GM21737 (cell line): ENCODE results near the gene TMEM63B.
"Not testable (repeated sequence)": the region's sequence is repeated elsewhere in the genome, so short reads cannot be mapped to it uniquely, and the experiment has no call there.

Experiments used
- ATAC-seq: cut with Tn5 transposase; IDR thresholded peaks from one replicate; pipeline ENCODE4 v1.9.1; 2021; ENCODE audit warnings: mild to moderate bottlenecking, moderate library complexity; ENCODE audit not compliant: unreplicated experiment

TMEM63B gene

GRCh38 chr6:44167567-44167966, 40.2 kb downstream of the TMEM63B start:
- no peak for ATAC-seq

GRCh38 chr6:44169154-44169553, 41.8 kb downstream of the TMEM63B start:
- ATAC-seq: no peak

- no peak for ATAC-seq
These were observed 42.7 kb downstream of the TMEM63B start for GRCh38 chr6:44169886-44170570.

GRCh38 chr6:44171899-44172546, 44.7 kb downstream of the TMEM63B start:
- ATAC-seq: no peak

GRCh38 chr6:44172731-44173500, 45.6 kb downstream of the TMEM63B start:
- ATAC-seq: peak; percentile 53

GRCh38 chr6:44176130-44176761, 48.9 kb downstream of the TMEM63B start:
- ATAC-seq: no peak

GRCh38 chr6:44176762-44177509, 49.6 kb downstream of the TMEM63B start:
- peak; percentile 63 for ATAC-seq

- no peak for ATAC-seq
These were observed 50.5 kb downstream of the TMEM63B start for GRCh38 chr6:44177691-44178423.

- no peak for ATAC-seq
These were observed 51.2 kb downstream of the TMEM63B start for GRCh38 chr6:44178424-44179071.

GRCh38 chr6:44179072-44179536, 51.8 kb downstream of the TMEM63B start:
- no peak for ATAC-seq

- no peak for ATAC-seq
These were observed 52.3 kb downstream of the TMEM63B start for GRCh38 chr6:44179648-44180047.

GRCh38 chr6:44180406-44180805, 53.1 kb downstream of the TMEM63B start:
- no peak for ATAC-seq

- no peak for ATAC-seq
These were observed 53.5 kb downstream of the TMEM63B start for GRCh38 chr6:44180886-44181285.

GRCh38 chr6:44181784-44182183, 54.4 kb downstream of the TMEM63B start:
- ATAC-seq: not testable (repeated sequence)

- no peak for ATAC-seq
These were observed 55.6 kb downstream of the TMEM63B start for GRCh38 chr6:44182911-44183390.

- no peak for ATAC-seq
These were observed 56.4 kb downstream of the TMEM63B start for GRCh38 chr6:44183783-44184182.

GRCh38 chr6:44185356-44185755, 58.0 kb downstream of the TMEM63B start:
- not testable (repeated sequence) for ATAC-seq

GRCh38 chr6:44185953-44186634, 58.7 kb downstream of the TMEM63B start:
- no peak for ATAC-seq

- ATAC-seq: no peak
These were observed 59.3 kb downstream of the TMEM63B start for GRCh38 chr6:44186635-44187025.
